Measurements from ENCODE around the gene TAGLN2.

- TF ChIP-seq CTBP1 (IDR thresholded peaks at IDR 0.05; ENCODE audit: borderline replicate concordance) = no peak
- no peak for TF ChIP-seq NCOR1 (IDR thresholded peaks at IDR 0.05)
- TF ChIP-seq TARDBP (IDR thresholded peaks at IDR 0.05) = no peak
- TF ChIP-seq ATF4 (CRISPR knock-in tag; IDR thresholded peaks at IDR 0.05) = no peak
- no peak for TF ChIP-seq CHD2 (IDR thresholded peaks at IDR 0.05; ENCODE audit: low read depth, low read length)
- no peak for TF ChIP-seq FOXO4 (CRISPR knock-in tag; IDR thresholded peaks at IDR 0.05)
- TF ChIP-seq DLX4 (CRISPR knock-in tag; IDR thresholded peaks at IDR 0.05) = no peak
- TF ChIP-seq RBM15 (IDR thresholded peaks at IDR 0.05; ENCODE audit: insufficient read depth, low read length) = no peak
- TF ChIP-seq JUN (IDR thresholded peaks at IDR 0.05; ENCODE audit: borderline replicate concordance, low read depth, low read length) = no peak
- TF ChIP-seq JUN (CRISPR knock-in tag; IDR thresholded peaks at IDR 0.05; ENCODE audit: borderline replicate concordance) = no peak
- TF ChIP-seq SMAD2 (IDR thresholded peaks at IDR 0.05; ENCODE audit: low read depth, low read length) = no peak
- no peak for TF ChIP-seq CREB1 (IDR thresholded peaks at IDR 0.05)
- TF ChIP-seq CREB1 (CRISPR knock-in tag; IDR thresholded peaks at IDR 0.05) = no peak
These were observed 3.3 kb upstream of the TAGLN2 start for GRCh38 chr1:159928491-159929050.
